Activated CD8-positive, alpha-beta T cell treated with anti-CD3 and anti-CD28 coated beads for 36 hours (primary cell): Measurements from ENCODE around the gene TNPO1. TPM values are rescaled to one million over a fixed set of nuclear protein-coding genes. Genes with fewer than 3 reads are reported as not detected.

Experiments
- ATAC-seq: fragments of 200-7000 bp; cut with Tn5 transposase; one replicate; pipeline ENCODE4 v1.10.0; 2021; ENCODE audit warnings: mild to moderate bottlenecking, moderate library complexity
- CTCF ChIA-PET: fragments of 350-600 bp; sonication (Branson Sonifier 250); formaldehyde crosslinking; loops from one replicate; lab custom pipeline; 2021; ENCODE audit warnings: antibody characterized with exemption; lab: Charles Lee
- POLR2A ChIA-PET: fragments of 350-600 bp; sonication (Branson Sonifier 250); formaldehyde crosslinking; loops from one replicate; lab custom pipeline; 2021; ENCODE audit warnings: antibody characterized with exemption; lab: Charles Lee
- DNase-seq: peaks from one replicate; pipeline ENCODE4 v3.0.0-alpha.2; 2020
- H3K27ac Mint-ChIP-seq: one replicate; pipeline ENCODE4 v1.8.0; 2021; ENCODE audit warnings: mild to moderate bottlenecking, mixed read lengths
- H3K27me3 Mint-ChIP-seq: one replicate; pipeline ENCODE4 v1.8.0; 2021; ENCODE audit warnings: mixed read lengths
- H3K36me3 Mint-ChIP-seq: one replicate; pipeline ENCODE4 v1.8.0; 2021; ENCODE audit warnings: low read depth, mixed read lengths
- H3K4me1 Mint-ChIP-seq: one replicate; pipeline ENCODE4 v1.8.0; 2021; ENCODE audit warnings: low read depth, mixed read lengths
- H3K4me3 Mint-ChIP-seq: one replicate; pipeline ENCODE4 v1.8.0; 2021; ENCODE audit warnings: mild to moderate bottlenecking, moderate library complexity, mixed read lengths
- H3K9me3 Mint-ChIP-seq: one replicate; pipeline ENCODE4 v1.8.0; 2021; ENCODE audit warnings: mixed read lengths
- CTCF ChIP-seq: fragments of 200-600 bp; IDR thresholded peaks from one replicate; pipeline ENCODE4 v1.8.0; 2022; ENCODE audit warnings: antibody characterized with exemption, mild to moderate bottlenecking
- intact Hi-C: fragments of 100-400 bp; cut with micrococcal nuclease; formaldehyde crosslinking; loops from one replicate; pipeline ENCODE4 v1.10.0; 2022
- total RNA-seq, 2 experiments: library from RNA; stranded (reverse); gene quantifications; one replicate each; pipeline ENCODE4 v1.2.3, GENCODE V29; 2021

Gene TNPO1
- total RNA-seq, 2 experiments from 2014 or later: 97.8 to 116 TPM

DNA sequence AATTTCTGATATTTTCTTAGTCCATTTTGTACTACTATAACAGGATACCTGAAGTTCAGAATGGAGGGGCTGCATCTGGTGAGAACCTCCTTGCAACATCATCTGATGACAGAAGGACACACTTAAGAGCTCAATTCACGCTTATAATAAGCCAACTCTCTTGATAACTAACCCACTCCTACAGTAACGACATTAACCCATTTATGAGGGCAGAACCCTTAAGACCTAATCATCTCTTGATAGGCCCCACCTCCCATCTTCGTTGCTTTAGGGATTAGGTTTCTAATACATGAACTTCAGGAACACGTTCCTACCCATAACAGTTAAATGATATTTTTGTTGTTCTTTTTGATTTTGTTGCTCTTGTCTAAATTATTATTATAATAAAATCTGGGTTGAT is 69.4 kb downstream of the TNPO1 start:
- intact Hi-C loops: no loop called here
- no peak overlapping the region for H3K27ac Mint-ChIP-seq
- no peaks in the 10 kb centered on the region for H3K9me3 Mint-ChIP-seq
- ChIA-PET CTCF (no interaction called here), POLR2A (no interaction called here)
- H3K4me1 Mint-ChIP-seq: no peaks in the 10 kb centered on the region
- ATAC-seq (no peak), DNase-seq (no peak)
- peaks cover 57% of the 10 kb centered on the region for H3K36me3 Mint-ChIP-seq
- no peak overlapping the region for H3K4me3 Mint-ChIP-seq
- no peaks in the 10 kb centered on the region for H3K27me3 Mint-ChIP-seq
- TF ChIP-seq CTCF: no peak

GRCh38 chr5:72888595-72888994 is 72.1 kb downstream of the TNPO1 start:
- TF ChIP-seq CTCF: no peak
- ChIA-PET POLR2A (interaction anchor here (0.7 to 1.9 kb wide), 3 partner anchors 8 to 900 kb away, joined by 3 to 6 read pairs (median 4); no protein-coding TSS in a partner anchor), CTCF (no interaction called here)
- DNase-seq (no peak), ATAC-seq (no peak)
- H3K27ac Mint-ChIP-seq: no peak overlapping the region
- no peaks in the 10 kb centered on the region for H3K27me3 Mint-ChIP-seq
- H3K4me3 Mint-ChIP-seq: no peak overlapping the region
- intact Hi-C loops: no loop called here
- no peaks in the 10 kb centered on the region for H3K4me1 Mint-ChIP-seq
- no peaks in the 10 kb centered on the region for H3K9me3 Mint-ChIP-seq
- peaks cover 58% of the 10 kb centered on the region for H3K36me3 Mint-ChIP-seq

DNA sequence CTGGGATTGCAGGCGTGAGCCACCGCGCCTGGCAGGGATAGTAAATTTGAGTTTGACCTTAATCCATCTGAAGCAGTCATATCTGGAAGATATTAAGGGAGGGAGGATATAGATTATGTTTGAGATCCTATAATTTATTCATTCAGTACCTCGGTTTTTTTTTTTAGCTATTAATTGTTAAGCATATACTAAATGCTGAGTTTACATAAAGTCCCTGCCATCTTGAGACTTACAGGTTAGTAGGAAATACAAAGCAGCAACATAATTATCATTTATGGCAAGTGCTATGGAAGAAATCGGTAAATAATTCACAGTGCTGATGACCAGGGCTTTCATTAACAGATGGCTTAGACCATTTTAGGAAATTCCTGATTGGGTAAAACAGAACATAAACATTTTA is 72.9 kb downstream of the TNPO1 start:
- ChIA-PET POLR2A (no interaction called here), CTCF (no interaction called here)
- ATAC-seq: no peak
- peaks cover 61% of the 10 kb centered on the region for H3K36me3 Mint-ChIP-seq
- no peaks in the 10 kb centered on the region for H3K9me3 Mint-ChIP-seq
- H3K4me1 Mint-ChIP-seq: no peaks in the 10 kb centered on the region
- no peak overlapping the region for H3K27ac Mint-ChIP-seq
- intact Hi-C loops: no loop called here
- no peaks in the 10 kb centered on the region for H3K27me3 Mint-ChIP-seq
- H3K4me3 Mint-ChIP-seq: no peak overlapping the region
- DNase-seq: no peak
- no peak for TF ChIP-seq CTCF

DNA sequence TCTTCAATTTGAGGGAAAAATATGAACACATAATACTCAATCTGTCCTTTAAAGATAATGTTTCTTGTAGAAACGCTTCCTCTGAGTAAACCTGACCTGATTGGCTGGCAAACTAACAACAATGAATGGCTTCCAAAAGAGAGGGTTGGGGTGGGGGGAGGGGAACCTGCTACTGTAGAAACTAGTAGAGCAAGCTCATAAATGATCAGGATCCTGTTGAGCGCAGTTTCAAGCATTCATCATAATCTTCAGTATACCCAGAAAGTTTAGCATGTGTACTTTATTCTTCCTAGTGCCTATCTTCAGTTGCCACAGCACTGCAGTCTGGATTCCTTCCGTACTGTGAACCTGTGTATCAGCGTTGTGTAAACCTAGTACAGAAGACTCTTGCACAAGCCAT is 76.4 kb downstream of the TNPO1 start:
- ChIA-PET CTCF (interaction anchor here (1.1 kb wide), 1 partner anchor 30 kb away, joined by 3 read pairs; no protein-coding TSS in a partner anchor), POLR2A (no interaction called here)
- H3K36me3 Mint-ChIP-seq: peaks cover 56% of the 10 kb centered on the region
- no peaks in the 10 kb centered on the region for H3K27me3 Mint-ChIP-seq
- peaks cover 10% of the 10 kb centered on the region for H3K4me1 Mint-ChIP-seq
- no peak for DNase-seq
- no peak overlapping the region for H3K4me3 Mint-ChIP-seq
- no peaks in the 10 kb centered on the region for H3K9me3 Mint-ChIP-seq
- intact Hi-C loops: no loop called here
- TF ChIP-seq CTCF: no peak
- ATAC-seq: no peak
- no peak overlapping the region for H3K27ac Mint-ChIP-seq

DNA sequence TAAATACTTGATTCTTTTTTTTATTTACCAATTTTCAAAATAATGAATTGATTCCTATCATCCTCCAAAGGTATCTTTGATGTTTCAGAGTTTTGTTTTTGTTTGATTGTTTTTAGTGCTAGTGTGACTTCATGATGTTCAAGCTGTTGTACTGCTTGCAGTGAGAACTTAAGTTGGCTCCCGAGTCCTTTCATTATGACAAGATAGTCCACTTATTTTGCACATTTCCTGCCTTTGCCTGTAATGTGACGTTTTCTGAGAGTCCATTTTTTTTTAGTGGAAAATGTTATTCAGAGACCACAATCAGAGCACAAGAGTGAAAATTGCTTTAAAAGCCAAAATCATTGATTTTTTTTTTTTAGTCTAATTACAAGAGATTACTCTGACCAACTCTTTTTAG is 79.3 kb downstream of the TNPO1 start:
- DNase-seq (no peak), ATAC-seq (peak; percentile 84)
- Mint-ChIP-seq H3K27me3 (no peaks in the 10 kb centered on the region), H3K27ac (peak overlapping the region; percentile 70), H3K4me3 (no peak overlapping the region), H3K36me3 (peaks cover 46% of the 10 kb centered on the region), H3K4me1 (peaks cover 10% of the 10 kb centered on the region), H3K9me3 (no peaks in the 10 kb centered on the region)
- ChIA-PET POLR2A (no interaction called here), CTCF (interaction anchor here (1.5 kb wide), 1 partner anchor 14 kb away, joined by 3 read pairs; no protein-coding TSS in a partner anchor)
- intact Hi-C loops: no loop called here
- TF ChIP-seq CTCF: no peak
